Measurements from ENCODE around the gene SP140.

DNA sequence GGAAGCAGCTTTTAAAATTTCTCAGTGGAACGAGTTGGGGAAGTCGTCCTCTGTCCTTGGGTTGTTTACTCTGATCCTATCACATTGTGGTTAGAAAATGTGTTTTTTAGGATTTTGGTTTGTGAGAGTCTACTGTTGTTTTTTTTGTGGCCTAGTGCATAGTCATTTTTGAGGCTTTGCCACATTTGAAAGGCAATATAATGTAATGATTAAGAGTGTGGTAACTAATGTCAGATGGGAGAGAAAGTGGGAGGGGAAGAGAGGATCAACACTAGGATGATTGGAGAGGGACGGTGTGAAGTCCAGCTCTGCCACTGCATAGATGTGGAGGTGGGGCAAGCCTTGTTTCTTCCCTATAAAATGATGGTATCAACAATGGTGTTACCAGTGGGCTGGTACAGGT, 109.9 kb downstream of the SP140 start:
- TF ChIP-seq, protein P1, sequence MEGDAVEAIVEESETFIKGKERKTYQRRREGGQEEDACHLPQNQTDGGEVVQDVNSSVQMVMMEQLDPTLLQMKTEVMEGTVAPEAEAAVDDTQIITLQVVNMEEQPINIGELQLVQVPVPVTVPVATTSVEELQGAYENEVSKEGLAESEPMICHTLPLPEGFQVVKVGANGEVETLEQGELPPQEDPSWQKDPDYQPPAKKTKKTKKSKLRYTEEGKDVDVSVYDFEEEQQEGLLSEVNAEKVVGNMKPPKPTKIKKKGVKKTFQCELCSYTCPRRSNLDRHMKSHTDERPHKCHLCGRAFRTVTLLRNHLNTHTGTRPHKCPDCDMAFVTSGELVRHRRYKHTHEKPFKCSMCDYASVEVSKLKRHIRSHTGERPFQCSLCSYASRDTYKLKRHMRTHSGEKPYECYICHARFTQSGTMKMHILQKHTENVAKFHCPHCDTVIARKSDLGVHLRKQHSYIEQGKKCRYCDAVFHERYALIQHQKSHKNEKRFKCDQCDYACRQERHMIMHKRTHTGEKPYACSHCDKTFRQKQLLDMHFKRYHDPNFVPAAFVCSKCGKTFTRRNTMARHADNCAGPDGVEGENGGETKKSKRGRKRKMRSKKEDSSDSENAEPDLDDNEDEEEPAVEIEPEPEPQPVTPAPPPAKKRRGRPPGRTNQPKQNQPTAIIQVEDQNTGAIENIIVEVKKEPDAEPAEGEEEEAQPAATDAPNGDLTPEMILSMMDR (IDR thresholded peaks at IDR 0.05) = no peak
- TF ChIP-seq EZH2phosphoT487 (IDR thresholded peaks at IDR 0.05) = no peak
- TF ChIP-seq EZH2 (IDR thresholded peaks at IDR 0.05) = no peak

Measured in neural progenitor cell (in vitro differentiated cells).